K562 (cell line): ENCODE data around the gene SLC37A3. TPM values are rescaled to one million over a fixed set of nuclear protein-coding genes. Genes with fewer than 3 reads are reported as not detected.

Source experiments
- ATAC-seq: fragments of 200-7000 bp; cut with Tn5 transposase; 3 replicates; pipeline ENCODE4 v1.9.1; 2020; ENCODE audit warnings: moderate library complexity
- BruUV-seq: library from RNA; stranded (reverse); fragments of 400-500 nt; replicated peaks from 2 replicates; lab custom pipeline; 2021; lab: Mats Ljungman, UMichigan
- CTCF ChIA-PET: fragments of 300-600 bp; formaldehyde crosslinking; extraction: SDS; loops from one replicate; lab custom pipeline; 2021; ENCODE audit warnings: low intra/inter-chr PET ratio; lab: Yijun Ruan, JAX
- POLR2A ChIA-PET: fragments of 300-600, 350-650 bp; sonication (Branson Sonifier 250); formaldehyde crosslinking; extraction: SDS; loops from one replicate; lab custom pipeline; 2021; ENCODE audit warnings: antibody characterized with exemption, inconsistent platforms; lab: Yijun Ruan, JAX
- DNase-seq, 4 experiments: peaks; one replicate each; pipeline versions ENCODE4 v3.0.0 to v3.0.0-alpha.2; 2011 to 2018; ENCODE audit warnings: low spot score in 3 of 4, mixed read lengths in 3 of 4; ENCODE audit errors: extremely low read depth in 1 of 4
- FAIRE-seq: peaks from 2 replicates; lab custom pipeline; 2011; peaks lifted over from hg19 to GRCh38; lab: Jason Lieb, UNC
- H2AFZ ChIP-seq: 2 replicates; pipeline ENCODE4 v1.6.0; 2011; ENCODE audit warnings: low read depth, low read length, control low read depth, inconsistent platforms
- H3K27ac ChIP-seq: fragments of 200-600 bp; 3 replicates; pipeline ENCODE4 v1.8.0; 2011; ENCODE audit warnings: low read depth, mild to moderate bottlenecking, control low read depth, inconsistent platforms, low read length, moderate library complexity, mixed read lengths; ENCODE audit errors: extremely low read depth
- H3K27me3 ChIP-seq, 2 experiments: fragments of 300-600 bp in 1 of 2; 2 replicates in 1 of 2; 3 replicates in 1 of 2; pipeline versions ENCODE4 v1.6.0 to v1.8.0; 2011; ENCODE audit warnings: inconsistent platforms in 2 of 2, low read length in 2 of 2, mild to moderate bottlenecking in 1 of 2, mixed read lengths in 1 of 2, moderate library complexity in 1 of 2; ENCODE audit not compliant: control insufficient read depth in 2 of 2, insufficient read depth in 2 of 2
- H3K36me3 ChIP-seq: fragments of 300-600 bp; 3 replicates; pipeline ENCODE4 v1.8.0; 2011; ENCODE audit warnings: mild to moderate bottlenecking, low read length, inconsistent platforms; ENCODE audit not compliant: control insufficient read depth, insufficient read depth
- H3K4me1 ChIP-seq, 2 experiments: fragments of 200-600 bp in 1 of 2; replicated peaks in 1 of 2; 2 replicates in 1 of 2; 3 replicates in 1 of 2; pipeline versions ENCODE4 v1.5.1 to v1.8.0; 2011; ENCODE audit warnings: inconsistent platforms in 2 of 2, low read length in 2 of 2, mild to moderate bottlenecking in 1 of 2, mixed read lengths in 1 of 2, moderate library complexity in 1 of 2; ENCODE audit not compliant: control insufficient read depth in 2 of 2, insufficient read depth in 2 of 2
- H3K4me2 ChIP-seq: 2 replicates; pipeline ENCODE4 v1.6.1; 2011; ENCODE audit warnings: low read length, control low read depth, inconsistent platforms, mixed read lengths; ENCODE audit not compliant: insufficient read depth
- H3K4me3 ChIP-seq: fragments of 200-600 bp; sonication (generic), shearing (Covaris generic); 2 replicates; pipeline ENCODE4 v1.5.1; 2016; ENCODE audit warnings: control low read depth, inconsistent platforms
- H3K79me2 ChIP-seq: fragments of 200-600 bp; 3 replicates; pipeline ENCODE4 v1.8.0; 2011; ENCODE audit warnings: low read length, inconsistent platforms; ENCODE audit not compliant: control insufficient read depth, insufficient read depth
- H3K9ac ChIP-seq, 2 experiments: 2 replicates each; pipeline versions ENCODE4 v1.6.0 to v1.6.1; 2011; ENCODE audit warnings: low read depth in 2 of 2, low read length in 2 of 2, control low read depth in 1 of 2, inconsistent platforms in 1 of 2, mild to moderate bottlenecking in 1 of 2, mixed read lengths in 1 of 2; ENCODE audit not compliant: insufficient read depth in 1 of 2
- H3K9me1 ChIP-seq: one replicate; pipeline ENCODE4 v1.6.0; 2011; ENCODE audit warnings: inconsistent platforms, mild to moderate bottlenecking, low read length, moderate library complexity; ENCODE audit not compliant: control insufficient read depth, insufficient read depth
- H3K9me3 ChIP-seq: replicated peaks from 2 replicates; pipeline ENCODE4 v1.5.1; 2011; ENCODE audit warnings: low read depth, low read length, inconsistent platforms; ENCODE audit not compliant: control insufficient read depth, insufficient read depth
- H4K20me1 ChIP-seq: replicated peaks from 2 replicates; pipeline ENCODE4 v1.6.1; 2011; ENCODE audit warnings: low read length, inconsistent platforms, mixed read lengths; ENCODE audit not compliant: control insufficient read depth, insufficient read depth
- ADNP ChIP-seq: fragments of 200-800 bp; sonication (Bioruptor generic); IDR thresholded peaks from 2 replicates; pipeline ENCODE4 v1.6.1; 2016; ENCODE audit warnings: missing genetic modification characterization, missing compliant biosample characterization
- CTCF ChIP-seq, 3 experiments: IDR thresholded peaks in 2 of 3; conservative IDR thresholded peaks in 1 of 3; 2 replicates each; pipeline ENCODE4 v1.5.1; 2011 to 2012; ENCODE audit warnings: low read length in 3 of 3, mild to moderate bottlenecking in 3 of 3, control low read depth in 2 of 3, improper control_type of control experiment in 1 of 3, inconsistent platforms in 1 of 3, low read depth in 1 of 3, mixed read lengths in 1 of 3, moderate library complexity in 1 of 3; ENCODE audit not compliant: insufficient read depth in 2 of 3
- EHMT2 ChIP-seq: fragments of 450-650 bp; IDR thresholded peaks from 2 replicates; pipeline ENCODE4 v1.6.1; 2018; ENCODE audit warnings: antibody characterized with exemption
- ERF ChIP-seq: fragments of 450-650 bp; formaldehyde crosslinking; IDR thresholded peaks from 2 replicates; pipeline ENCODE4 v1.4.0; 2020; ENCODE audit warnings: mild to moderate bottlenecking, mixed read lengths
- ETV1 ChIP-seq: fragments of 450-650 bp; conservative IDR thresholded peaks from 2 replicates; pipeline ENCODE4 v1.6.1; 2016; ENCODE audit warnings: missing genetic modification characterization, control low read depth, low read depth, missing compliant biosample characterization
- HDAC1 ChIP-seq, 2 experiments: fragments of 450-650 bp; IDR thresholded peaks; 2 replicates each; pipeline ENCODE4 v1.6.1; 2016 to 2017; ENCODE audit warnings: inconsistent platforms in 1 of 2, mild to moderate bottlenecking in 1 of 2, moderate library complexity in 1 of 2
- HNRNPH1 ChIP-seq: fragments of 200-400 bp; formaldehyde crosslinking; optimal IDR thresholded peaks from 2 replicates; pipeline ENCODE3; 2017; ENCODE audit warnings: low read depth, mild to moderate bottlenecking, low read length, moderate library complexity
- MBD2 ChIP-seq: sonication (generic); IDR thresholded peaks from 2 replicates; pipeline ENCODE4 v1.6.1; 2016; ENCODE audit warnings: low read depth, borderline replicate concordance
- RBM25 ChIP-seq: fragments of 200-400 bp; formaldehyde crosslinking; IDR thresholded peaks from 2 replicates; pipeline ENCODE4 v1.6.1; 2018; ENCODE audit warnings: low read length, low read depth, moderate library complexity; ENCODE audit not compliant: severe bottlenecking
- SAP30 ChIP-seq: fragments of 200-600 bp; sonication (generic); IDR thresholded peaks from 2 replicates; pipeline ENCODE4 v1.6.1; 2012; ENCODE audit warnings: borderline replicate concordance, low read depth, mild to moderate bottlenecking, moderate library complexity, low read length, control low read depth, inconsistent platforms; ENCODE audit not compliant: insufficient read depth, poor library complexity, severe bottlenecking
- ZNF766 ChIP-seq: fragments of 200-800 bp; sonication (Bioruptor generic); conservative IDR thresholded peaks from 2 replicates; pipeline ENCODE4 v1.6.1; 2016; ENCODE audit warnings: missing genetic modification characterization, missing compliant biosample characterization
- WGBS: fragments of 100-300 bp; shearing (Covaris generic); methylation state at CpG from one replicate; pipeline ENCODE4 v1.1.6; 2016; ENCODE audit warnings: low coverage, mixed read lengths; ENCODE audit not compliant: insufficient coverage; ENCODE audit errors: missing lambda C conversion rate; 5-methylcytosine and 5-hydroxymethylcytosine counted together
- in situ Hi-C: fragments of 300-500 bp; cut with MboI; formaldehyde crosslinking; loops from 4 replicates; pipeline ENCODE4 v1.15.0; 2018; ENCODE audit warnings: inconsistent platforms, mixed read lengths
- intact Hi-C: fragments of 100-400 bp; cut with micrococcal nuclease; formaldehyde crosslinking; loops from 2 replicates; pipeline ENCODE4 v1.14.2; 2022
- polyA plus RNA-seq, 8 experiments: library from polyadenylated mRNA; depleted of rRNA in 4 of 8; stranded (reverse) in 5 of 8; unstranded in 3 of 8; fragments of >200 nt; fragmentation: Nextera tagmentation in 2 of 8; fragmentation: Illumina TruSeq in 1 of 8; extraction: Ambion mirVana in 2 of 8; extraction: Trizol in 1 of 8; gene quantifications; 2 replicates each; pipeline versions ENCODE4 v1.2.1 to v1.2.3, GENCODE V29; 2011 to 2014; ENCODE audit warnings: inconsistent platforms in 1 of 8, missing spikeins in 1 of 8
- total RNA-seq, 7 experiments: library from RNA; depleted of rRNA in 6 of 7; stranded (reverse); fragments of >200 nt in 6 of 7; fragmentation: Illumina TruSeq in 2 of 7; extraction: Trizol in 2 of 7; gene quantifications; 2 replicates each; pipeline versions ENCODE4 v1.2.1 to v1.2.3, GENCODE V29; 2011 to 2021; ENCODE audit warnings: low replicate concordance in 1 of 7

Gene SLC37A3
- total and polyA plus RNA-seq, 9 of the 15 experiments (the other 6 are each of a cell fraction or from before 2014, with no cell fraction given), result 11.7 to 59.1 (median 26.8) TPM

DNA sequence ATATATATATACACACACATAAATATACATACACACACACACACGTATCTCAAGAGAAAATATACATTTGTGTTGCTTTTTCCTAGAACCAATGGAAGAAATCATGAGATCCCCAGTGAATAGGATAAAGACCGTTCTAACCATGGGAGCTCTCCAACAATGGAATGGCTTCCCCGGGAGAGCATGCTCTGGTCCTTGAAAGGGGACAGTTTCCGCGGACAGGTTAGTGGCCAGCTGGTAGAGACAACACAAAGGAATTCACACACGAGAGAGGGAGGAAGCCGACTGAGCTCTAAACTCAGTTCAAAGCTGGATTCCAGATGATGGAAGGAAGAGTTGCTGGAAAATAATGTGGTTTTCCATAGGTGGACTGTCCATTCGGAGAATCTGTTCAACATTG is 72.7 kb downstream of the SLC37A3 start:
- ATAC-seq (no peak), DNase-seq (no peak)
- H3K9me1 ChIP-seq, result no peaks in the 10 kb centered on the region
- WGBS, result 71% methylated on average over 8 of the region's 8 CpGs
- no peak overlapping the region for H3K4me3 ChIP-seq
- peaks cover 28 to 35% of the 10 kb centered on the region in 2 experiments for H3K4me1 ChIP-seq
- CTCF ChIA-PET, result interaction anchor here (0.6 to 3.5 kb wide), 4 partner anchors 150 to 706 kb away, joined by 3 to 24 read pairs (median 4); partner anchors contain the start of gene KDM7A
- H3K27me3 ChIP-seq, result no peaks in the 10 kb centered on the region
- H3K27ac ChIP-seq, result no peak overlapping the region
- peak overlapping the region in 1 of 2 experiments; percentile 49; a peak in 1 of 4 replicates for H3K9ac ChIP-seq
- POLR2A ChIA-PET, result interaction anchor here (0.5 to 1.2 kb wide), 5 partner anchors 10 to 175 kb away, joined by 3 to 4 read pairs (median 3); no protein-coding TSS in a partner anchor
- peak overlapping the region; percentile 76 for H3K4me2 ChIP-seq
- H2AFZ ChIP-seq, result peak overlapping the region; percentile 74
- H3K36me3 ChIP-seq, result no peaks in the 10 kb centered on the region
- no peaks in the 10 kb centered on the region for H3K79me2 ChIP-seq
- no TSS peak for BruUV-seq
- in situ Hi-C loops, result loop anchor here (10.0 kb wide), 1 partner anchor 681 kb away; no protein-coding TSS in a partner anchor
- no peak for TF ChIP-seq SAP30
- TF ChIP-seq EHMT2, result peak; percentile 35; the same call in 1 of the 2 replicates
- TF ChIP-seq, all 486 proteins: peak for 1
- H3K9me3 ChIP-seq, result no peaks in the 10 kb centered on the region
- intact Hi-C loops, result loop anchor here (5.0 to 10.0 kb wide), 3 partner anchors 117 to 551 kb away; partner anchors contain the start of gene HIPK2
- no peaks in the 10 kb centered on the region for H4K20me1 ChIP-seq
- FAIRE-seq, result no peak

GRCh38 chr7:140324714-140325113 is 73.6 kb downstream of the SLC37A3 start:
- Histone ChIP-seq H3K9ac (no peak overlapping the region), H3K4me3 (no peak overlapping the region), H3K79me2 (no peaks in the 10 kb centered on the region), H4K20me1 (no peaks in the 10 kb centered on the region), H3K4me1 (peaks cover 28 to 36% of the 10 kb centered on the region in 2 experiments), H3K27me3 (no peaks in the 10 kb centered on the region), H3K27ac (no peak overlapping the region), H3K4me2 (no peak overlapping the region), H3K9me1 (no peaks in the 10 kb centered on the region), H3K9me3 (no peaks in the 10 kb centered on the region), H2AFZ (no peak overlapping the region), H3K36me3 (no peaks in the 10 kb centered on the region)
- no peak for DNase-seq
- 64% methylated on average over 2 of the region's 2 CpGs for WGBS
- ATAC-seq, result no peak
- intact Hi-C loops (loop anchor here (5.0 to 10.0 kb wide), 5 partner anchors 118 to 550 kb away; partner anchors contain the start of genes HIPK2 and PARP12), in situ Hi-C loops (loop anchor here (10.0 kb wide), 1 partner anchor 680 kb away; no protein-coding TSS in a partner anchor)
- no peak for FAIRE-seq
- no TSS peak for BruUV-seq
- ChIA-PET CTCF (interaction anchor here (0.6 to 3.5 kb wide), 3 partner anchors 150 to 937 kb away, joined by 3 to 24 read pairs (median 4); partner anchors contain the start of gene KDM7A), POLR2A (interaction anchor here (0.6 to 1.1 kb wide), 2 partner anchors 147 to 303 kb away, joined by 3 to 4 read pairs; no protein-coding TSS in a partner anchor)
- TF ChIP-seq CTCF (IDR thresholded peaks at IDR 0.05 in 2 of 3, conservative IDR thresholded peaks at IDR 0.05 in 1 of 3; ENCODE audit: insufficient read depth in 2 of 3, low read depth in 1 of 3, low read length in 3 of 3) (0 out of 6 replicates have a peak, but pooled peaks of 1 of the 3 experiments have one; percentile 5), ETV1 (tag) (no peak), ZNF766 (no peak), ERF (CRISPR knock-in tag) (no peak), HNRNPH1 (no peak), HDAC1 (IDR thresholded peaks at IDR 0.05) (no peak), MBD2 (no peak), ADNP (tag) (peak; percentile 42; the same call in 1 of the 2 replicates), RBM25 (peak; percentile 83)
